K562 (cell line): ENCODE measurements around the gene ZBTB2.

ENCODE experiments used
- BRCA1 ChIP-seq, 2 experiments: fragments of 450-650 bp in 1 of 2; sonication (generic) in 1 of 2; formaldehyde crosslinking in 1 of 2; IDR thresholded peaks; 2 replicates each; pipeline versions ENCODE4 v1.5.0 to v1.6.1; 2017 to 2020; ENCODE audit warnings: mild to moderate bottlenecking in 1 of 2, missing genetic modification reagents in 1 of 2
- CBX1 ChIP-seq: sonication (generic); IDR thresholded peaks from 2 replicates; pipeline ENCODE4 v1.6.1; 2016; ENCODE audit warnings: antibody characterized with exemption, low read depth, mild to moderate bottlenecking
- CHD1 ChIP-seq: fragments of 200-600 bp; sonication (generic); IDR thresholded peaks from one replicate; pipeline ENCODE4 v1.6.1; 2012; ENCODE audit warnings: mild to moderate bottlenecking, moderate library complexity, low read length, inconsistent platforms
- RBM15 ChIP-seq: fragments of 200-400 bp; formaldehyde crosslinking; IDR thresholded peaks from 2 replicates; pipeline ENCODE4 v1.6.1; 2018; ENCODE audit warnings: mild to moderate bottlenecking, low read length, moderate library complexity; ENCODE audit not compliant: insufficient read depth
- SP2 ChIP-seq: IDR thresholded peaks from 2 replicates; pipeline ENCODE4 v1.6.1; 2011; ENCODE audit warnings: mild to moderate bottlenecking, low read depth, low read length, moderate library complexity; ENCODE audit not compliant: poor library complexity, severe bottlenecking; ENCODE audit errors: extremely low read depth
- TARDBP ChIP-seq: fragments of 450-650 bp; IDR thresholded peaks from 2 replicates; pipeline ENCODE4 v1.6.1; 2016
- TFAM ChIP-seq: fragments of 250-450 bp; sonication (Bioruptor Pico); conservative IDR thresholded peaks from 2 replicates; pipeline ENCODE4 v1.5.0; 2021; ENCODE audit warnings: mild to moderate bottlenecking, moderate library complexity
- XRCC5 ChIP-seq: fragments of 200-400 bp; formaldehyde crosslinking; IDR thresholded peaks from 2 replicates; pipeline ENCODE4 v1.6.1; 2017; ENCODE audit warnings: low read depth, mild to moderate bottlenecking, low read length
- TF ChIP-seq, protein P1 (sequence below): IDR thresholded peaks from 3 replicates; pipeline ENCODE4 v1.6.1; 2011; ENCODE audit warnings: borderline replicate concordance, mild to moderate bottlenecking, moderate library complexity; ENCODE audit not compliant: insufficient read length; ENCODE audit errors: extremely low read depth
- TF ChIP-seq, protein P2 (sequence below), 2 experiments: fragments of 450-650 bp; formaldehyde crosslinking in 1 of 2; IDR thresholded peaks; 2 replicates each; pipeline versions ENCODE4 v1.4.0 to v1.6.1; 2014 to 2020; ENCODE audit warnings: mild to moderate bottlenecking in 2 of 2, borderline replicate concordance in 1 of 2, low read depth in 1 of 2

DNA sequence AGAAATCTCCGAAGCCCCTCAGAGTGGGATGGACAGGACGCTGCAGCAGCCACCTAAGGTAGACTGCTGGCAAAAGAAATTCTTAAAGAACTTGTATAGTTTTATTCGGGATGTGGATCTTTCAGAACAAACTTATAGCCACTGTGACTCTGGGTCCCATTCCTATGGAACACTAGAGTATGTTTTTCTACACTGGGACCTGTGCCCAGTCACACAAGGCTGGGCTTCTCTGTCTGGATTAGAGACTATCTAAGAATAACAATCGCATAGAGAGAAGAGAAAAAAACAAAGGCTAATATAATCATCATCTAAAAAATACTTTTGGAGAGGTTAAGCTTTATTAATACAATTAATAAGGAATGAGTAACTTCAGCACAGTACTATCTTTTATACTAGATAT lies 31.6 kb upstream of the ZBTB2 start:
- TF ChIP-seq TARDBP (no peak), SP2 (no peak), CHD1 (no peak), XRCC5 (no peak), RBM15 (no peak), BRCA1 (IDR thresholded peaks at IDR 0.05) (no peak), BRCA1 (CRISPR knock-in tag; IDR thresholded peaks at IDR 0.05) (no peak), TFAM (CRISPR knock-in tag) (no peak), CBX1 (no peak)
- TF ChIP-seq, protein P1, sequence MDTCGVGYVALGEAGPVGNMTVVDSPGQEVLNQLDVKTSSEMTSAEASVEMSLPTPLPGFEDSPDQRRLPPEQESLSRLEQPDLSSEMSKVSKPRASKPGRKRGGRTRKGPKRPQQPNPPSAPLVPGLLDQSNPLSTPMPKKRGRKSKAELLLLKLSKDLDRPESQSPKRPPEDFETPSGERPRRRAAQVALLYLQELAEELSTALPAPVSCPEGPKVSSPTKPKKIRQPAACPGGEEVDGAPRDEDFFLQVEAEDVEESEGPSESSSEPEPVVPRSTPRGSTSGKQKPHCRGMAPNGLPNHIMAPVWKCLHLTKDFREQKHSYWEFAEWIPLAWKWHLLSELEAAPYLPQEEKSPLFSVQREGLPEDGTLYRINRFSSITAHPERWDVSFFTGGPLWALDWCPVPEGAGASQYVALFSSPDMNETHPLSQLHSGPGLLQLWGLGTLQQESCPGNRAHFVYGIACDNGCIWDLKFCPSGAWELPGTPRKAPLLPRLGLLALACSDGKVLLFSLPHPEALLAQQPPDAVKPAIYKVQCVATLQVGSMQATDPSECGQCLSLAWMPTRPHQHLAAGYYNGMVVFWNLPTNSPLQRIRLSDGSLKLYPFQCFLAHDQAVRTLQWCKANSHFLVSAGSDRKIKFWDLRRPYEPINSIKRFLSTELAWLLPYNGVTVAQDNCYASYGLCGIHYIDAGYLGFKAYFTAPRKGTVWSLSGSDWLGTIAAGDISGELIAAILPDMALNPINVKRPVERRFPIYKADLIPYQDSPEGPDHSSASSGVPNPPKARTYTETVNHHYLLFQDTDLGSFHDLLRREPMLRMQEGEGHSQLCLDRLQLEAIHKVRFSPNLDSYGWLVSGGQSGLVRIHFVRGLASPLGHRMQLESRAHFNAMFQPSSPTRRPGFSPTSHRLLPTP, result no peak
- TF ChIP-seq, protein P2, sequence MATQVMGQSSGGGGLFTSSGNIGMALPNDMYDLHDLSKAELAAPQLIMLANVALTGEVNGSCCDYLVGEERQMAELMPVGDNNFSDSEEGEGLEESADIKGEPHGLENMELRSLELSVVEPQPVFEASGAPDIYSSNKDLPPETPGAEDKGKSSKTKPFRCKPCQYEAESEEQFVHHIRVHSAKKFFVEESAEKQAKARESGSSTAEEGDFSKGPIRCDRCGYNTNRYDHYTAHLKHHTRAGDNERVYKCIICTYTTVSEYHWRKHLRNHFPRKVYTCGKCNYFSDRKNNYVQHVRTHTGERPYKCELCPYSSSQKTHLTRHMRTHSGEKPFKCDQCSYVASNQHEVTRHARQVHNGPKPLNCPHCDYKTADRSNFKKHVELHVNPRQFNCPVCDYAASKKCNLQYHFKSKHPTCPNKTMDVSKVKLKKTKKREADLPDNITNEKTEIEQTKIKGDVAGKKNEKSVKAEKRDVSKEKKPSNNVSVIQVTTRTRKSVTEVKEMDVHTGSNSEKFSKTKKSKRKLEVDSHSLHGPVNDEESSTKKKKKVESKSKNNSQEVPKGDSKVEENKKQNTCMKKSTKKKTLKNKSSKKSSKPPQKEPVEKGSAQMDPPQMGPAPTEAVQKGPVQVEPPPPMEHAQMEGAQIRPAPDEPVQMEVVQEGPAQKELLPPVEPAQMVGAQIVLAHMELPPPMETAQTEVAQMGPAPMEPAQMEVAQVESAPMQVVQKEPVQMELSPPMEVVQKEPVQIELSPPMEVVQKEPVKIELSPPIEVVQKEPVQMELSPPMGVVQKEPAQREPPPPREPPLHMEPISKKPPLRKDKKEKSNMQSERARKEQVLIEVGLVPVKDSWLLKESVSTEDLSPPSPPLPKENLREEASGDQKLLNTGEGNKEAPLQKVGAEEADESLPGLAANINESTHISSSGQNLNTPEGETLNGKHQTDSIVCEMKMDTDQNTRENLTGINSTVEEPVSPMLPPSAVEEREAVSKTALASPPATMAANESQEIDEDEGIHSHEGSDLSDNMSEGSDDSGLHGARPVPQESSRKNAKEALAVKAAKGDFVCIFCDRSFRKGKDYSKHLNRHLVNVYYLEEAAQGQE (IDR thresholded peaks at IDR 0.05; ENCODE audit: borderline replicate concordance), result no peak
- TF ChIP-seq, protein P2 (CRISPR knock-in tag; IDR thresholded peaks at IDR 0.05; ENCODE audit: low read depth), result no peak
